DND-41 (cell line): ENCODE data around the gene TMLHE.

Experiments used
- ATAC-seq: fragments of 200-7000 bp; cut with Tn5 transposase; 3 replicates; pipeline ENCODE4 v1.9.1; 2021; ENCODE audit warnings: low read depth; ENCODE audit not compliant: insufficient read depth
- DNase-seq: peaks from one replicate; pipeline ENCODE4 v3.0.0-alpha.2; 2020
- H2AFZ ChIP-seq: 2 replicates; pipeline ENCODE4 v1.6.0; 2012; ENCODE audit warnings: low read depth, low read length
- H3K27ac ChIP-seq: 2 replicates; pipeline ENCODE4 v1.5.1; 2012; ENCODE audit warnings: low read length, inconsistent platforms
- H3K27me3 ChIP-seq: fragments of 200-600 bp; sonication (generic); 2 replicates; pipeline ENCODE4 v1.6.0; 2012; ENCODE audit warnings: low read length, mild to moderate bottlenecking, inconsistent platforms; ENCODE audit not compliant: insufficient read depth, poor library complexity
- H3K36me3 ChIP-seq: 2 replicates; pipeline ENCODE4 v1.5.1; 2012; ENCODE audit warnings: low read length, inconsistent platforms; ENCODE audit not compliant: insufficient read depth
- H3K4me1 ChIP-seq: 2 replicates; pipeline ENCODE4 v1.5.1; 2012; ENCODE audit warnings: mild to moderate bottlenecking, low read length; ENCODE audit not compliant: insufficient read depth
- H3K4me2 ChIP-seq: 2 replicates; pipeline ENCODE4 v1.6.0; 2012; ENCODE audit warnings: mild to moderate bottlenecking, moderate library complexity, low read length, inconsistent platforms; ENCODE audit not compliant: insufficient read depth
- H3K4me3 ChIP-seq, 2 experiments: fragments of 200-600 bp in 1 of 2; shearing (Covaris generic) in 1 of 2; 2 replicates each; pipeline ENCODE4 v1.5.1; 2012 to 2016; ENCODE audit warnings: inconsistent platforms in 2 of 2, low read length in 2 of 2, mild to moderate bottlenecking in 2 of 2, low read depth in 1 of 2, moderate library complexity in 1 of 2
- H3K79me2 ChIP-seq: 2 replicates; pipeline ENCODE4 v1.6.0; 2012; ENCODE audit warnings: low read length, inconsistent platforms; ENCODE audit not compliant: insufficient read depth
- H3K9ac ChIP-seq: 2 replicates; pipeline ENCODE4 v1.6.0; 2012; ENCODE audit warnings: low read depth, mild to moderate bottlenecking, inconsistent platforms, low read length, moderate library complexity
- H3K9me3 ChIP-seq: 2 replicates; pipeline ENCODE4 v1.5.1; 2012; ENCODE audit warnings: low read length, moderate library complexity, mild to moderate bottlenecking, inconsistent platforms; ENCODE audit not compliant: insufficient read depth, severe bottlenecking
- H4K20me1 ChIP-seq: 2 replicates; pipeline ENCODE4 v1.6.0; 2012; ENCODE audit warnings: low read length; ENCODE audit not compliant: insufficient read depth
- CTCF ChIP-seq: IDR thresholded peaks from 2 replicates; pipeline ENCODE4 v1.5.1; 2012; ENCODE audit warnings: borderline replicate concordance, low read length, moderate library complexity, mild to moderate bottlenecking; ENCODE audit not compliant: poor library complexity, severe bottlenecking; ENCODE audit errors: extremely low read depth
- EZH2 ChIP-seq: IDR thresholded peaks from 3 replicates; pipeline ENCODE4 v1.6.1; 2012; ENCODE audit warnings: borderline replicate concordance, low read depth, mild to moderate bottlenecking, moderate library complexity, low read length, inconsistent platforms; ENCODE audit not compliant: severe bottlenecking

TMLHE gene

GRCh38 chrX:155612312-155613224, at the start of gene TMLHE, which contains the start of gene SPRY3:
TSS of gene TMLHE (minus strand) at chrX:155612952. CDS start at chrX:155545276, 67,676 bp downstream.
TSS of gene SPRY3 (plus strand) at chrX:155612586.
- Histone ChIP-seq H3K9me3 (no peaks in the 10 kb centered on the region), H3K4me2 (peak within 1 kb of the TSS; percentile 82), H4K20me1 (no peaks in the 10 kb centered on the region), H3K27me3 (no peaks in the 10 kb centered on the region), H3K4me3 (peak within 1 kb of the TSS; percentile 51 to 89), H3K36me3 (no peaks in the 10 kb centered on the region; the same call in 1 of the 2 replicates), H3K9ac (peak within 1 kb of the TSS; percentile 85), H3K79me2 (peaks cover 43% of the 10 kb centered on the region), H3K27ac (peak within 1 kb of the TSS; percentile 87), H3K4me1 (peaks cover 20% of the 10 kb centered on the region), H2AFZ (peak within 1 kb of the TSS; percentile 80)
- ATAC-seq (peak; percentile 95), DNase-seq (peak; percentile 75)
- TF ChIP-seq CTCF: no peak
- TF ChIP-seq EZH2: no peak

- Histone ChIP-seq H3K27ac (no peak overlapping the region), H3K36me3 (no peaks in the 10 kb centered on the region; the same call in 1 of the 2 replicates), H3K4me1 (no peaks in the 10 kb centered on the region), H2AFZ (no peak overlapping the region), H3K9ac (no peak overlapping the region), H3K27me3 (no peaks in the 10 kb centered on the region), H4K20me1 (no peaks in the 10 kb centered on the region), H3K4me3 (no peak overlapping the region), H3K9me3 (peaks cover 8% of the 10 kb centered on the region), H3K79me2 (no peaks in the 10 kb centered on the region), H3K4me2 (no peak overlapping the region)
- no peak for TF ChIP-seq EZH2
- TF ChIP-seq CTCF: peak; percentile 25
- no peak for DNase-seq
- no peak for ATAC-seq
Observed at GRCh38 chrX:155662282-155662681, 49.5 kb upstream of the TMLHE start.

- Histone ChIP-seq H3K27me3 (no peaks in the 10 kb centered on the region), H3K9ac (no peak overlapping the region), H3K4me2 (no peak overlapping the region), H4K20me1 (no peaks in the 10 kb centered on the region), H3K4me3 (no peak overlapping the region), H3K79me2 (0 out of 2 replicates have a peak, but pooled peaks cover 2% of the 10 kb centered on the region), H2AFZ (no peak overlapping the region), H3K9me3 (no peaks in the 10 kb centered on the region), H3K27ac (no peak overlapping the region), H3K4me1 (peaks cover 21% of the 10 kb centered on the region), H3K36me3 (no peaks in the 10 kb centered on the region)
- DNase-seq (no peak), ATAC-seq (peak; percentile 42; the same call in 2 of the 3 replicates)
- no peak for TF ChIP-seq CTCF
- TF ChIP-seq EZH2: no peak
Observed at GRCh38 chrX:155645180-155645579, 32.4 kb upstream of the TMLHE start.
